ENCODE results near the gene TEDC2. TPM values are rescaled to one million over a fixed set of nuclear protein-coding genes. Genes with fewer than 3 reads are reported as not detected.

The TEDC2 gene
- total and polyA plus RNA-seq, 10 of the 15 experiments (the other 5 are each of a cell fraction or from before 2014, with no cell fraction given): 0.23 to 47.9 (median 19.1) TPM

GRCh38 chr16:2424061-2425007 is 35.6 kb upstream of the TEDC2 start:
- H4K20me1 ChIP-seq (ENCODE audit: control insufficient read depth, insufficient read depth): no peaks in the 10 kb centered on the region
- H2AFZ ChIP-seq (ENCODE audit: control insufficient read depth, low read depth, low read length): no peak overlapping the region
- no peak overlapping the region for H3K4me2 ChIP-seq (ENCODE audit: control insufficient read depth, insufficient read depth)
- peaks cover 2% of the 10 kb centered on the region; the same call in 1 of the 2 replicates for H3K79me2 ChIP-seq (ENCODE audit: control insufficient read depth, insufficient read depth, low read length)
- H3K9ac ChIP-seq (ENCODE audit: control insufficient read depth, insufficient read depth, low read length): no peak overlapping the region
- H3K4me3 ChIP-seq: no peak overlapping the region
- no peaks in the 10 kb centered on the region for H3K27me3 ChIP-seq (replicated peaks in 1 of 2; ENCODE audit: control insufficient read depth in 2 of 2, insufficient read depth in 2 of 2, low read length in 1 of 2)
- RAD21 ChIA-PET (ENCODE audit: unreplicated experiment): no interaction called here
- FAIRE-seq (no peak), ATAC-seq (no peak), DNase-seq (ENCODE audit: low read depth, low spot score) (no peak)
- H3K9me3 ChIP-seq (replicated peaks; ENCODE audit: control insufficient read depth, insufficient read depth, low read length): no peaks in the 10 kb centered on the region
- WGBS (ENCODE audit: insufficient coverage, insufficient replicate concordance, low lambda C conversion rate, missing lambda C conversion rate): 76% methylated on average over 25 of the region's 25 CpGs
- POLR2A ChIA-PET: no interaction called here
- SMC1A ChIA-PET (ENCODE audit: uncharacterized antibody, unreplicated experiment): no interaction called here
- intact Hi-C loops (cut with micrococcal nuclease; ENCODE audit: unreplicated experiment): no loop called here
- H3K27ac ChIP-seq (ENCODE audit: control insufficient read depth, insufficient read depth): no peak overlapping the region
- no TSS peak for BruUV-seq (replicated peaks)
- in situ Hi-C loops (cut with MboI): no loop called here
- peaks cover 6% of the 10 kb centered on the region for H3K4me1 ChIP-seq (ENCODE audit: control insufficient read depth, insufficient read depth, low read length)
- CTCF ChIA-PET: interaction anchor here (1.0 to 2.1 kb wide), 4 partner anchors 10 to 77 kb away, joined by 3 to 11 read pairs (median 3); no protein-coding TSS in a partner anchor
- TF ChIP-seq KAT2A (conservative IDR thresholded peaks at IDR 0.05; ENCODE audit: control insufficient read depth, low read depth, low read length) (no peak), SMARCA5 (IDR thresholded peaks at IDR 0.05) (no peak), ZNF592 (IDR thresholded peaks at IDR 0.05) (no peak), BACH1 (IDR thresholded peaks at IDR 0.05; ENCODE audit: borderline replicate concordance) (no peak), E2F4 (IDR thresholded peaks at IDR 0.05; ENCODE audit: low read depth, low read length) (no peak), SREBF1 (IDR thresholded peaks at IDR 0.05; ENCODE audit: low read length) (no peak), SREBF2 (IDR thresholded peaks at IDR 0.05; ENCODE audit: low read length) (no peak), IRF5 (IDR thresholded peaks at IDR 0.05; ENCODE audit: borderline replicate concordance) (no peak), CHD4 (IDR thresholded peaks at IDR 0.05) (no peak)
- no peaks in the 10 kb centered on the region for H3K36me3 ChIP-seq (ENCODE audit: control insufficient read depth in 2 of 2, insufficient read depth in 2 of 2, low read length in 1 of 2)

Data from GM12878 (cell line).